Spinal cord (tissue), 10 donors: Measurements from ENCODE around the gene ESR1. TPM values are rescaled to one million over a fixed set of nuclear protein-coding genes. Genes with fewer than 3 reads are reported as not detected.

ENCODE experiments used
- DNase-seq, 6 donors: peaks; one replicate each; pipeline versions ENCODE4 v3.0.0 to v3.0.0-alpha.2; 2013 to 2015; ENCODE audit warnings: low spot score in 6 of 6, low read depth in 4 of 6
- H3K27ac ChIP-seq: one replicate; pipeline ENCODE4 v1.5.1; 2013; ENCODE audit warnings: low read depth, low read length, control low read depth
- H3K27me3 ChIP-seq: one replicate; pipeline ENCODE4 v1.6.1; 2013; ENCODE audit warnings: low read length; ENCODE audit not compliant: control insufficient read depth, insufficient read depth
- H3K36me3 ChIP-seq: one replicate; pipeline ENCODE4 v1.6.1; 2013; ENCODE audit warnings: low read length; ENCODE audit not compliant: control insufficient read depth, insufficient read depth
- H3K4me1 ChIP-seq: one replicate; pipeline ENCODE4 v1.6.1; 2013; ENCODE audit warnings: low read length; ENCODE audit not compliant: control insufficient read depth, insufficient read depth
- H3K4me3 ChIP-seq: one replicate; pipeline ENCODE4 v1.5.1; 2013; ENCODE audit warnings: low read depth, low read length, control low read depth
- H3K9me3 ChIP-seq: one replicate; pipeline ENCODE4 v1.6.1; 2013; ENCODE audit warnings: low read length; ENCODE audit not compliant: control insufficient read depth, insufficient read depth
- WGBS: methylation state at CpG from one replicate; pipeline ENCODE4 v1.1.5; 2013; ENCODE audit warnings: missing lambda C conversion rate; ENCODE audit not compliant: insufficient coverage; 5-methylcytosine and 5-hydroxymethylcytosine counted together
- polyA plus RNA-seq, 2 donors: library from polyadenylated mRNA; unstranded; fragments of 120-200 nt; gene quantifications; one replicate each; pipeline ENCODE4 v1.2.1, GENCODE V29; 2013; ENCODE audit not compliant: insufficient read length in 2 of 2
- total RNA-seq, 2 donors: library from RNA; depleted of rRNA in 1 of 2; stranded (reverse); fragments of 120-200 nt in 1 of 2; fragments of >200 nt in 1 of 2; gene quantifications; one replicate each; pipeline versions ENCODE4 v1.2.3 to v1.2.4, GENCODE V29; 2013 to 2014
- donor health status: healthy.

Gene ESR1
- total and polyA plus RNA-seq, 4 donors: 0.20 to 1.6 (median 0.64) TPM

DNA sequence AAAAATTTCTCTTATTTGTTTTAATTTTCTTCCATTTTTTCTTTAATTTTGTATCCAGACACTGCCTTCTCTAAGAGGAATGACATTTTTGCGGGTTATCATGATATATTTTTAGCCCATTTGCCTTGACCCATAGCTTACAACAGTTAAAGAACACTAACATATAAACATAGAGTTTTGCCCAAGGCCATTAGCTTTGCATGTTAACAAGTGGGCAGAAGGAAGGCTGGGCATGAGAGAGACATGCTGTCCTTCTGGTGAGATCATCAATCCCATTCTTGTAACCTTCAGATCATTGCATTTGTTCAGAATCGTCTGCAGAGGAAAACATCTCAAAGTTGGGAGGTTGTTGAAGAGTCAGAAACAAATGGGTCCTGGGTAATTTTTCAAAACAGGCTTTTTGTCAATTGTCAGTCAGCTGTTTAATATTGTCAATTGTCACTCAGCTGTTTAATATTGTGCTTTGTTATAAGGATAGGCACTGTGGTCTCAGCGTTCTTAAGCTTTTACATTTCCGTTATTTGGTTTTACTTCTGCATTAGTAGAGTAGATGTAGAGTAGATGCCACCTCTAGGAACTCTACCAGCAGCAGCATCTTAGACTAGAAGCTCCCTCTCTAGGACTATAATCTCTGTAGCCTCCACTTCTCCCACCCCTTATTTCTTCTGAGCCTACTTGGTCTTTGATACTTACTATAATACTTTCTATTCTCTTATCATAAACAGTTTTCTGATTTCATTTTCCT, 243.1 kb downstream of the ESR1 start:
- Histone ChIP-seq H3K27ac (no peak overlapping the region), H3K27me3 (no peaks in the 10 kb centered on the region), H3K4me1 (no peaks in the 10 kb centered on the region), H3K36me3 (no peaks in the 10 kb centered on the region), H3K9me3 (peaks cover under 1% of the 10 kb centered on the region), H3K4me3 (no peak overlapping the region)
- no peak for DNase-seq
- WGBS: no CpG with 5 or more reads among the region's 4 CpGs

DNA sequence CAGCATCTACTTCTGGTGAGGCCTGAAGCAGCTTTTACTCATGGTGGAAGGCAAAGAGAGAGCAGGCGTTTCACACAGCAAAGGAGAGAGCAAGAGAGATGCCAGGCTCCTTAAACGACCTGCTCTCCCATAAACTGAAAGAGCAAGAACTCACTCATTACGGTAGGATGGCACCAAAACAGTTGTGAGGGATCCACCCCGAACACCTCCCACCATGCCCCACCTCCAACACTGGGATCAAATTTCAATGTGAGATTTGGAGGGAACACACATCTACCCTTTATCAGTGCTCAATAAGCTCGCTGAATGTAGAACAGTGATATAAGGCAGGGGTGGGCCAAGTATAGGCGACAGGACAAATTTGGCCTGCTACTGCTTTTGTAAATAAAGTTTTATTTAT, 244.6 kb downstream of the ESR1 start:
- H3K27ac ChIP-seq: no peak overlapping the region

DNA sequence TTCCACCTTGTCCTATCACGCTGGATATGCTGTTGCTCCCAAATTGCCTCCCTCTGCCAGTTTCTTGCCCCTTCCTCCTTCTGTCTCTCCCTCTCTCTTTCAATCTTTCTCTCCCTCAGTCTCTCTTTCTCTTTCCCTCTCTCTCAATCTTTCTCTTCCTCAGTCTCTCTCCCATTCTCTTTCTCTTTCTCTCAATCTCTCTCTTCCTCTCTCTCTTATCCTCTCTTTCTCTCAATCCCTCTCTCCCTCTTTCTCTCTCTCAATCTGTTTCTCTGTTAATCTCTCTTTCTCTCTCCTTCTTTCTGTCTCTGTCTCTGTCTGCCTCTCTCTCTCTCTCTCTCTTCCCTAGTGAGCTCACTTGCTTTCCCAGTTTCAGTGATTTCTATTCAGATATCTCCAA, 245.8 kb downstream of the ESR1 start:
- Histone ChIP-seq H3K27ac (no peak overlapping the region), H3K9me3 (peaks cover 2% of the 10 kb centered on the region), H3K36me3 (no peaks in the 10 kb centered on the region), H3K4me3 (no peak overlapping the region), H3K4me1 (no peaks in the 10 kb centered on the region), H3K27me3 (no peaks in the 10 kb centered on the region)
- no peak for DNase-seq
- WGBS: 89% methylated on average over 1 of the region's 1 CpG

More for the DNA sequence above, 244.6 kb downstream of the ESR1 start:
- no CpG with 5 or more reads among the region's 6 CpGs for WGBS
- H3K4me3 ChIP-seq: no peak overlapping the region
- H3K9me3 ChIP-seq: peaks cover 2% of the 10 kb centered on the region
- H3K36me3 ChIP-seq: no peaks in the 10 kb centered on the region
- no peak for DNase-seq
- H3K4me1 ChIP-seq: no peaks in the 10 kb centered on the region
- H3K27me3 ChIP-seq: no peaks in the 10 kb centered on the region

DNA sequence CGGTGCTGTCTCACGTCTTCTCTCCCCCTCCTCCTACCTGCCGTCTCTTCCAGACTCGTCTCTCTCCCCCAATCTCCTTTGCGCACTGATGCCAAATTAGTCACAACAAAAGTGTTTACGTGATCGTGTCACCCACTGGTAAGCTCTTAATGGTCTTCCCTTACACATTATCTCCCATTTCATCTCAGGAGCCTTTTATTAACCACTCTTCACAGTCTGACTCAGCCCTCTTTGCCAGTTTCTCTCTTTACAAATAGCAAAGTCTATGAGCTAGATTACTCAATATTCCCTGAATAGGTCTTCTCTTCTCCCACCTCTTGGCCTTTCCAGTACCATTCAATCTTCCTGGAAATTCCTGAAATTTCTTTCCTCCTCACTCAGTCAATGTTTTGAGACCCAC, 247.0 kb downstream of the ESR1 start:
- Histone ChIP-seq H3K4me1 (no peaks in the 10 kb centered on the region), H3K27me3 (no peaks in the 10 kb centered on the region), H3K36me3 (no peaks in the 10 kb centered on the region), H3K9me3 (peaks cover 2% of the 10 kb centered on the region), H3K27ac (no peak overlapping the region), H3K4me3 (no peak overlapping the region)
- no peak for DNase-seq
- WGBS: 80% methylated on average over 7 of the region's 7 CpGs

DNA sequence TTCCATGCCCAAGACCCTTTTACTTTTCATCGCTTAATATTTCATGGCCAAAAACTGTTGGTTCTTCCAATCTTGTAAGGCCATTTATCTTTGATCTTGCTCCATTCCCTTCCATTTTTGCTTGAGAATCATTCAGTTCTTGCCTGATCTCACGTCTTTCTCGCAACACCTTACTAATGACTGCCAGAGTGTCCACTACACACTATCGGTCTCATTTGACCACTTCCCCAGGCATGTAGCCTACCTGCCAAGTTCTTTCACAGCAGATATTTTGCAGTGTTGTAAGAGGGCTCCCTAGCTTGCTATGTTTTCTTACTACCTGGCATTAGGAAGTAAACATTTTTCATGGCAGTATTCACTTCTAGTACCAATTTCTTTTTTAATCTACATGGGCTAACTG, 248.0 kb downstream of the ESR1 start:
- Histone ChIP-seq H3K9me3 (peaks cover 2% of the 10 kb centered on the region), H3K4me3 (no peak overlapping the region), H3K4me1 (no peaks in the 10 kb centered on the region), H3K27ac (no peak overlapping the region), H3K27me3 (no peaks in the 10 kb centered on the region), H3K36me3 (no peaks in the 10 kb centered on the region)
- no peak for DNase-seq
- 100% methylated on average over 1 of the region's 4 CpGs for WGBS

DNA sequence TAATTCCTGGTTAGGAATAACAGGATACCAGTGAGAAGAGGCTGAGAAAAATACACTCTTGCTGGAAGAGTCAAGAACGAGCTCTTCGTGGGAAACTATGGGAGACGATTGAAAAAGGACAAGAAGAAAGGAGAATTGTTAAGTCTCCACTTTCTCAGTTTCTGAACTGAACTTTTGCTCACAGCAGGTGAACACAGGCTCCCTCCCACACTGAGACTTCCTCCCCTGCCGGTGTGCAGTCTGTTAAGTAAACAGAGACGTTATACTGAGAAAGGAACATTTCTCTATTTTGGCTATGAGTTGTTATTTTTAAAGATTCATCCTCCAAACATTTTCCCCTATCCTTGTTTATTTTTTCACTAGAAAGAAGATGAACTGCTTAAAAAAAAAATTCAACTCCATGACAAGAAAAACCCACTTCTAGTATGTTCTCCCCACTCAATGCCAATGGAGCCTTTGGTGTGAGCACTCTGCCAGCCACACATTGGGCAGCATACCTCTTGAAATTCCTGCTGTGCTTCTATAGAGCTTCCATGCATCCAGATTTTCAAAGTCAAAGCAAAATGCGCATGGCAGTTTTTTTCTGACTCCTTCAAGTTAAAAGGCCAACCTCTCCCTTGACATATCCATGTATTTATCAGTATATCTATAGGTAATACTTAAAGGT, 250.5 kb downstream of the ESR1 start:
- Histone ChIP-seq H3K27me3 (no peaks in the 10 kb centered on the region), H3K36me3 (no peaks in the 10 kb centered on the region), H3K27ac (no peak overlapping the region), H3K9me3 (peaks cover 2% of the 10 kb centered on the region), H3K4me3 (no peak overlapping the region), H3K4me1 (no peaks in the 10 kb centered on the region)
- DNase-seq: peak in 1 of 6 donors; percentile 35
- WGBS: no CpG with 5 or more reads among the region's 6 CpGs

DNA sequence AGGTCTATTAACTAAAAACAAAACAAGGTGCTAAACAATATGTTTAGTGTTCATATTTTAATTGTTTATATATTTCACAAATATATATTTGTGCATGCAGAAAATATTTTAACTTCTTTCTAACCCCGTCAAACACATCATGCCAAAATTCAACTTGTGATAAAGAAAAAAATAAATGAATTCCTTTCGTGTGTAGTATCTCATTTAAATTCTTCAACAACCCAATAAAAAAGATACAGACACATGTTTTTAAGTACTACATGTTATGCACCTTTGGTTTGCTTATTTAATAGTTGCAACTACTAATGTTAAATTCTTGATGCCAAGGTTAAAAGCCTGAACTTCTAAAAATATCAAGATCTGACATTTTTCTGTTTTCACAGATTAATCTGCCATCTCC, 252.4 kb downstream of the ESR1 start:
- no peak overlapping the region for H3K27ac ChIP-seq
- H3K9me3 ChIP-seq: peaks cover 2% of the 10 kb centered on the region
- no peaks in the 10 kb centered on the region for H3K4me1 ChIP-seq
- WGBS: no CpG with 5 or more reads among the region's 2 CpGs
- no peak overlapping the region for H3K4me3 ChIP-seq
- no peaks in the 10 kb centered on the region for H3K36me3 ChIP-seq
- DNase-seq: no peak
- H3K27me3 ChIP-seq: no peaks in the 10 kb centered on the region

DNA sequence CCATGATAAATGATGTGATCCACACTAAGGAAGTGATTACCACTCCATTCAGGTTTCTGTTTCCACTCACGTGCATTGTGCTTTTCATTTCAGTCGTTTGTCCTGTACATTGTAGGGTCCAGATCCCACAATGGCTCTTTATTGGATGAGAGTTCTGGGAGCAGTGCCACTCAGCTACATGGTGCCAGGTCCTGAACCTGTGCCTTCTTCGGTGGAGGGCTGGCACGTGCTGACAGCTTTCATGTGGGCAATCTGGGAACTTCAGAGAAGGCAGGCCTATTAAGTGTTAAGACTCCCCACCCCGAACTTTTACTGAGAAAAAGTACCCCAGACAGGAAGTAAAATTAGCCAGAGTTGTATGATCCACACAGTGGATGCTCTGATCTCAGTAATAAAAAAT, 255.0 kb downstream of the ESR1 start:
- H3K27me3 ChIP-seq: no peaks in the 10 kb centered on the region
- no peaks in the 10 kb centered on the region for H3K36me3 ChIP-seq
- H3K4me3 ChIP-seq: no peak overlapping the region
- 35% methylated on average over 4 of the region's 5 CpGs for WGBS
- no peak overlapping the region for H3K27ac ChIP-seq
- peak in 1 of 6 donors; percentile 22 for DNase-seq
- H3K9me3 ChIP-seq: no peaks in the 10 kb centered on the region
- H3K4me1 ChIP-seq: no peaks in the 10 kb centered on the region

DNA sequence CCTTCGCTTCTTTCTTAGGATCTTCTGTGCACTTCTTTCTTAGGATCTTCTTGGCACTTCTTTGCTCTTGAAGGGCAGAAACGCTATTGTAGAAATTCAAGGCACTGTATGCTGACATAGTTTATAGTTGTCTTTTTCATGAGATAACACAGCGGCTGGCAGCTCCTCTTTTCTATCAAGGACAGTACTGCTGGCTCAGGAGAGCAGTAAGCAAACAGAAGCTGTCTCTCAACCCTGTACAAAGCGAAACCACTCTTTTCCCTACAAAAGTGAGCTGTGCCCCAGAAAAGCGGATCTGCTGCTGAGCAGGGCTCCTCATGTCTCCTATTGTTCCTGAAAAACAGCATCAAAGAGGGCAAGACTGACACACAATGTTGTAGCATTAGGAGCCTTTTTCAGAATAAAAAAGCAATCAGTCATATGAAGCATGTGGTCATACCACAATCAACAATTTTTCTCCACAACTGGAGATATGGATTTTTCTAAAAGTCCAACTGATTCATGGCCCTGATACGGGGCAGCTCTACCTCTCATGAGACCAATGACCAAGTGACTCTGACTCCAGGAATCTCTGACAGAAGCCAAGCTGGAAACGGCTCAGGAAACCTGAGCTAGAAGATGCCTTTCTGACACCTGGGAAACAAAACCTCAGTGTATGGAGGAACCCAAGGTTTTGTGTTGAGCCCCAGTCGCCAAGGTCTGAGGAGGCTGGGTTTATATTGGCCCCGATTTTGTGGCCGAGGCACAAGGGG, 255.9 kb downstream of the ESR1 start:
- no peaks in the 10 kb centered on the region for H3K9me3 ChIP-seq
- H3K36me3 ChIP-seq: no peaks in the 10 kb centered on the region
- no peak overlapping the region for H3K27ac ChIP-seq
- no peaks in the 10 kb centered on the region for H3K4me1 ChIP-seq
- DNase-seq: no peak
- H3K4me3 ChIP-seq: no peak overlapping the region
- H3K27me3 ChIP-seq: no peaks in the 10 kb centered on the region
- 71% methylated on average over 7 of the region's 10 CpGs for WGBS
